D721Med (cell line): ENCODE data around the gene TMEM9B.

ENCODE experiments used
- DNase-seq: peaks from one replicate; pipeline ENCODE4 v3.0.0; 2011; ENCODE audit warnings: low spot score; ENCODE audit not compliant: insufficient read length
- FAIRE-seq: peaks from 2 replicates; lab custom pipeline; 2011; peaks lifted over from hg19 to GRCh38; lab: Jason Lieb, UNC
- TF ChIP-seq, protein P1 (sequence below): IDR thresholded peaks from 2 replicates; pipeline ENCODE4 v1.5.1; 2012; ENCODE audit warnings: mild to moderate bottlenecking, control low read depth; ENCODE audit not compliant: insufficient read depth; ENCODE audit errors: missing control alignments

TMEM9B gene

DNA sequence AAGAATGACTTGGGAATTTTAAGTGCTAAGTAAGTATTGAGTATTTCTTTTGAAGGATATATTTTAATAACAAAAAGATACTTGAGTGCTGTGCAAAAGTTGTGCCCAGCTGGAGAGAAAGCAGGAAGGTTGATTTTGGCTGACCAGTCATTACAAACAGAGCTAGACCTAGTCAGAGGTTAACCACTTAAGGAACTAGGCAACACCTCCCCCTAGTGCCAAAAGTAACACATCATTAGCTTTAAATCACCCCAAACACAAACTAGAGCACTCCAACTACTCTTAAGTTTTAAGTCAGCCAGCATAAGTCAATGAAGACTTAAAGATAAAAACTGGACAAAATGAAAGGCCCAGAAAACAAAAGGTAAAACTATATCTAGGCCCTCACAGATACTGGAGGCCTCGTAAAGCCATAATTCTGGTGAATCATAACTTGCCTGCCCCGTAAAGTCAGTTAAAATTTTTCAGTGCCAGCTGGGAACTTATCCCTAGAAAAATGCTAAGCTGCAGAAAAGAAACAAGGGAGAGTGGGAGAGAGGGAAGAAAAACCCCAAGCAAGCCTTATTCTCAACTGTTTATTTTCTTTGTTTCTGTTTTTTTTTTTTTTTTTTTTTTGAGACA, 4.6 kb downstream of the TMEM9B start:
- FAIRE-seq (no peak), DNase-seq (no peak)
- TF ChIP-seq, protein P1, sequence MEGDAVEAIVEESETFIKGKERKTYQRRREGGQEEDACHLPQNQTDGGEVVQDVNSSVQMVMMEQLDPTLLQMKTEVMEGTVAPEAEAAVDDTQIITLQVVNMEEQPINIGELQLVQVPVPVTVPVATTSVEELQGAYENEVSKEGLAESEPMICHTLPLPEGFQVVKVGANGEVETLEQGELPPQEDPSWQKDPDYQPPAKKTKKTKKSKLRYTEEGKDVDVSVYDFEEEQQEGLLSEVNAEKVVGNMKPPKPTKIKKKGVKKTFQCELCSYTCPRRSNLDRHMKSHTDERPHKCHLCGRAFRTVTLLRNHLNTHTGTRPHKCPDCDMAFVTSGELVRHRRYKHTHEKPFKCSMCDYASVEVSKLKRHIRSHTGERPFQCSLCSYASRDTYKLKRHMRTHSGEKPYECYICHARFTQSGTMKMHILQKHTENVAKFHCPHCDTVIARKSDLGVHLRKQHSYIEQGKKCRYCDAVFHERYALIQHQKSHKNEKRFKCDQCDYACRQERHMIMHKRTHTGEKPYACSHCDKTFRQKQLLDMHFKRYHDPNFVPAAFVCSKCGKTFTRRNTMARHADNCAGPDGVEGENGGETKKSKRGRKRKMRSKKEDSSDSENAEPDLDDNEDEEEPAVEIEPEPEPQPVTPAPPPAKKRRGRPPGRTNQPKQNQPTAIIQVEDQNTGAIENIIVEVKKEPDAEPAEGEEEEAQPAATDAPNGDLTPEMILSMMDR: peak; percentile 77

DNA sequence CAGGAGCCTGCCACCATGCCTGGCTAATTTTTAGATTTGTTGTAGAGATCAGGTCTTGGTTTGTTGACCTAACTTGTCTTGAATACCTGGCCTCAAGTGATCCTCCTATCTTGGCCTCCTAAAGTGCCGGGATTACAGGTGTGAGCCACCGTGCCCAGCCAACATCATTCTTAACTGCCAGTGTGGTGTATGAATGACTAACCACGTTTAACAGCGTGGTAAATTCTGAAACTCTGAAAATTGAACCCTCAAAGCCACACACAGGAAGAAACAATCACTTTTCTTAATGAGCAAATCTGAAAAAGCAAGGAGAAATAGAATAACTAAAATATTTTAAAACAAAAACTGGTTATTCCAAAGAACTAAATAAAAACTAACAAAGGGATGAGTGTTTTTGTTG, 7.4 kb downstream of the TMEM9B start:
- TF ChIP-seq, protein P1: no peak
- FAIRE-seq: no peak
- no peak for DNase-seq

DNA sequence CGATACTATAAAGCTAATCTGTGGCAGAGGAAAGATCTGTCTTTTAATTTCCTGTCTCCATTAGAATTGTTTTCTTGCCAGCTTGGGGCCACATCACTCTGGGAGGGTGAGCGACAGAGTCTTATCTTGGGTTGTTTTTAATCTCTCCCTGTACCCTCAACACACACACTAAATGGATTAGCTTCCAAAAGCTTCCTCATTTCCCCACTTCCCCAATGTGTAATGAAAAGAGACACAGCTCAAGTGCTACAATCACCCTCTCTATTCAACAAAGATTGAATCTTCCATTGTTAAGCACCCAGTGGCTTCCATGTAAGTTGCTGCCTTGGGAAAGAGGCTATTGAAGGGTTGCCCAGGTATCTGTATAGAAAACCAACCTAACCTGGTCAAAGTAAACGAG, 15.4 kb downstream of the TMEM9B start:
- FAIRE-seq (no peak), DNase-seq (no peak)
- TF ChIP-seq, protein P1: no peak

DNA sequence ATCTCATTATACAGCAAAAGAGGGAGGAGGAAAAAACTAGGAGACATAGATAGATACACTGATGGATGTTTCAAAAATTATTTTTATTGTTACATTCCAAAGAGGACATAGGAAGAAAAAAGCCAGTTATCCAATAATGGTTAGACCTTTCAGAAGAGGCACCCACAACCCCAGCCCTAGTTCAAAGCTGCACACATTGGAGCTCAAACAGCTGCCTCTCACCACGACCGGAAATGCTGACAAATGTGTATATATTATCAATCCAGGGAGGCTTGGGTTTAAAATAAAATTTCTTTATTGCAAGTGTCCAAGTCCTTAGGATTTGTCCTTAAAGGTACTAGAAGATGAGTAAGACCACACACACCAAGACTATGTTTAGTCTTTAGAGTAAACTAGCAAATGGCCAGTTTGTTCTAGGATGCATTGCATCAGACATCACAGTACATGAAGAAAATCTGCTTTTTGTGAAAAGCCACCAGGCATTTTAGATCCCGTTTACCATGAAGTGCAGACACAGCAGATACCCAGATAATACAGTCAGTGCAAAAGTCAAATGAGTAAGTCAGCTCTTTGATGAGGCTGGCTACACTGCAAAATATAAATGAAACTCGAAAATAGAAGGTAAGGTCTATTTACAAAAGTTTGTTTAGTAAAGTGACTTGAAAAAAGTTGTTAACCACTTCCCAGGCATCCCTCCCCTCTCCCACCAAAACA, 16.9 kb downstream of the TMEM9B start:
- DNase-seq: no peak
- no peak for FAIRE-seq
- TF ChIP-seq, protein P1: no peak

DNA sequence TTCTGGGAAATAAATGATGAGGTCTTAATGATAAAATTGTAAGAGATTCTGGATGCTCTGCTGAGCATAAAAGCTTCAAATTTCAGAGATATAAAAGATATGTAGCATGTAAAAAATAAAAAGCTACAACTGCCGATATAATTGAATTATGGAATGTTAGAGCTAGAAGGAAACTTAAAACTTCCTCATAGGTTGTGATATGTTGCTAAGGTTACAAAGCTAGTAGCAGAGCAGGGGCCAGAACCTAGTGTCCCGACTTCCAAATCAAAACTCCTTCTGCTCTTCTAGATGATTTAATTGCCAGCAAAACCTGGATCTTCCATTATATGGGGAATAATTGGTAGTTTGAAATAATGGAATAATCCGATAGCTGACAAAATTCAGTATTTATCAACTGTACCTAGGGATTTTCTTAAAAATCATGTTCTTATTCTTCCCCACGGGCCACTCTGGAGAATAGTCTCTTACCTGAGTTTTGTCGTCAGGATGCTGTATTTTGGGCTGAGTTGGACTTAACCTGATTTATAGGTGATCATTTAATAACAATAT, 21.6 kb downstream of the TMEM9B start, which contains the start of gene ASCL3:
ASCL3 (minus strand) TSS at position 499 of the 549 bp plus-strand sequence. CDS start 4,855 bp downstream, outside the sequence.
- DNase-seq (no peak), FAIRE-seq (no peak)
- TF ChIP-seq, protein P1: no peak

DNA sequence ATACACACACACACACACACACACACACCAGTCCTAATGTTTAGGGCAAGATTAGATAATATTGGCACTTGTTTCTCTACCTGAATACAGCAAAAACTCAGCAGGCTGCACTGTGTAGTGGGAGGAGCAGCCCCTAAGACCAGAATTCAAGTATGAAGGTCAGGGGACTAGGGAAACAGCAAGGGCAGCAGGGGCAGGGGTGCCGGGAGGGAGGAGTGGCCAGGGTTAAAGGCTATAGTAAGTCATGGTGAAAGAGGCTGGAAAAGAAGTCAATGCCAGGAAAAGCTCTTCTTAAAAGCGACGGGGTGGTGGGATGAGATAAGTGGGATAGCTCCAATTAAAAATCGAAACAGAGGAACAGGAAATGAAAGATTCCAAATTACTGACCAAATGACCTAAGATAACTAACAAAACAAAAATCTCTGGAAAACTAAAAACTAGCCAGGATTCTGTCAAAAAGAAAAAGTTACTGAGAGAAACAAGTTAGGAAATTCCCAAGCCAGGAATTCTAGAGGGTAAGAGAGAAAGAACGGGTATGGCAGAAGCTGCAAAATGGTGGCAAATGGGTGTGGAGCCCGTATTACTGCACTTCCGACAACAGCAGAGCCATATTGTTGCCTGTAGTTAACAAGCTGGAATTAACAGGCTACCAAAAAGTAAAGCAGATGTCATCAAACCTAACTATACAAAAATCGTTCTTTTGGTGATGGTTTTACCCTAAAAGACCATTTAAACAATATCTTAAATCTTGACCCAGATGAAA, 22.7 kb downstream of the TMEM9B start:
- no peak for DNase-seq
- FAIRE-seq: no peak
- TF ChIP-seq, protein P1: no peak
